GM18520 (cell line): ENCODE results near the gene TMEM255B.
"Not testable (repeated sequence)": the region's sequence is repeated elsewhere in the genome, so short reads cannot be mapped to it uniquely, and the experiment has no call there.

Experiments
- ATAC-seq: cut with Tn5 transposase; IDR thresholded peaks from one replicate; pipeline ENCODE4 v1.9.1; 2021; ENCODE audit not compliant: unreplicated experiment

The TMEM255B gene

DNA sequence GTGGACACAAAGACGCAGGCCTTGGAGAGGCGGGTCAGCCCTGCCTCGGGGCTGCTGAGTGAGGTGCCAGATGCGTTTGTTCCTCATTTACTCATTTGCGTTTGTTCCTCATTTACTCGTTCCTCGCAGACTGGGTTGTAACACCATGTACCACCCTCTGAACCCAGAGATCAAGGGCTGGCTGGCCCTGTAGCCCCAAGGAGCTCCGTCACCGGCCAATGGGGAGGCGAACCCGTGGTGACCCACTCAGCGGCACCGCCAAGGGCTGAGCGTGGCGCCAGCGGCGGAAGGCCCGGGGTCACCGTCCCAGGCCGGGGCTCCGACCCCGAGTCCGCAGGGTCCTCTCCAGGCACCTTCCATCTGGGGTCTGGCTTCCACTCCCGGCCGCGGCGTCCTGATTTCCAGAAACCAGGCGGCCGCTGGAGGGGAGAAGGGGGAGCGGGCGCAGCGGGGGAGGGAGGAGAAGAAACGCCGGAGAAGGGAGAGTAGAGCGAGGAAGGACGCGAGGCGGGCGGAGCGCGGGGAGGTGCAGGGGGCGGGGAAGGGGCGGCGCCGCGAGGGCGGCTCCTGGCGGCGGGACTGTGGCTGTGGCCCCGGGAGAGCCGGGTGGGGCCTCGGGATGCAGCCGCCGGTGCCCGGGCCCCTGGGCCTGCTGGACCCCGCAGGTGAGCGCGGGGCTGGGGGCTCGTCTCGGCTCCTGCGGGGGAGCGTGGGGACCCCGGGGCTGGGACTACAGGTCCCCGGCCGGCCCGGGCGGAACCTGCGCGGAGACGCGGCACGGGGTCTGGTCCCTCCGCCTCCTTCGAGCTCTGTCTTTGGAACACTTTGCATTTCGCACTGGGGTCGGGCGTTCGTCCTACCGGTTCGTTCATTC, at the start of gene TMEM255B:
TSS of gene TMEM255B (plus strand) at position 576 of the 874 bp plus-strand sequence. CDS start at position 620, 44 bp downstream.
- ATAC-seq = peak; percentile 41

DNA sequence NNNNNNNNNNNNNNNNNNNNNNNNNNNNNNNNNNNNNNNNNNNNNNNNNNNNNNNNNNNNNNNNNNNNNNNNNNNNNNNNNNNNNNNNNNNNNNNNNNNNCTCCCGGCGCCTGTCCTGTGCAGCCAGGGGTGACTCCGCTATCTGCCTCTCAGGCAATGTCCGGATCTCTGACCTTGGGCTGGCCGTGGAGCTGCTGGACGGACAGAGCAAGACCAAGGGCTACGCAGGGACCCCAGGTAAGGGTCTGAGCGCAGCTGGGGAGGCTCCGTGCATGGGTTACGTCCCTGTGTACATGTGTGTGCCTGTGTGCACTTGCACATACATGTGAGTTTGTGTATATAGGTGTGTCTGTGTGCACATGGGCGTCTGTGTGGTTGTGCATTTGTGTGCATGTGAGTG, 36.1 kb upstream of the TMEM255B start:
- ATAC-seq = no peak

DNA sequence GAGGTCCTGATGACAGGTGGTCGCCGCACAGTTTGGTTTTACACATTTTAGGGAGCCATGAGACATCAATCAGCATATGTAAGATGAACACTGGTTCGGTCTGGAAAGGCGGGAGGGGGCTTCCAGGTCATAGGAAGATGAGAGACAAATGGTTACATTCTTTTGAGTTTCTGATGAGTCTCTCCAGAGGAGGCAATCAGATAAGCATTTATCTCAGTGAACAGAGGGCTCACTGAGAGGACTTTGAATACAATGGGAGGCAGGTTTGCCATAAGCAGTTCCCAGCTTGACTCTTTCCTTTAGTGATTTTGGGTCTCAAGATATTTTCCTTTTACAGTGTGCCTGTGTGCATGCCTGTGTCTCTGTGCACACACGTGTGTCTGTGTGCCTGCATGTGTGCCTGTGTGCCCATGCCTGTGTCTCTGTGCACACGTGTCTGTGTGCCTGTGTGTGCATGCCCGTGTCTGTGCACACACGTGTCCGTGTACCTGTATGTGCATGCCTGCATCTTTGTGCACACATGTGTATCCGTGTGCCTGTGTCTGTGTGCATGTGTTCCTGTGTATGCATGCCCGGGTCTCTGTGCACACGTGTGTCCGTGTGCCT, 35.5 kb upstream of the TMEM255B start:
- ATAC-seq = no peak

DNA sequence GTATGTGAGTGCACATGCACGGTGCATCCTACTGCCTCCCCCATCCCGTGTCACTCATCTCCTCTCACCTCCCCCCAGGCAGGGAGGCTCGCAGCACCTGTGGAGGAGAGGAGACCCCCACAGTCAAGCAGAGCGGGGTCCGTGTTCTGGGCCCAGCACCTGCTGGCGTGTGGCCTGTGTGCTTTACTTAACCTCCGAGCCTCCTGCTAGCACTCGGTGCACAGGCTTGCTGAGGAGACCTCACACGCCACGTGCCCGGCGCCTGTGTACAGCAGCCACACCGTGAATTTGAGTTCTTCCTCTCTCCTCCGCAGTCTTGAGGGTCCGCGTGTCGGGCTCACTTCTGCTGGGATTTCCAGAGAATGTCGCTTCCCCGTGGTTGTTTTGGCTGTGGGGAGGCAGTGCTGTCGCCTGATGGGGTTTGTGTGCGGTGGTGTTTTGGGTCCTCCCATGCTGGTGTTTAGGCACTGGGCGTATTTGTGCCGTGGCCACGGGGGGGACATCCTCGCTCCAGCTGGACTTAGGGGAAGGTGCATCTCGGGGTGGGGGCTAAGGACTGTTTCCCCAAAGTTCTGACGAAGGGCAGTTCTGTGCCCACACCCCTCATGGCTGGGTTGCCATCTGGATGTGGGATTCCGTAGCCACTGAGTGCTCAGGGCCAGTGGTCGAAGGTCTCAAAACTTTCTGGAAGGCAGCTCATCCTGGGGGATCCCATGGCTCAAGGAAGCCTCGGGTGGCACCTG, 34.8 kb upstream of the TMEM255B start:
- ATAC-seq = no peak

DNA sequence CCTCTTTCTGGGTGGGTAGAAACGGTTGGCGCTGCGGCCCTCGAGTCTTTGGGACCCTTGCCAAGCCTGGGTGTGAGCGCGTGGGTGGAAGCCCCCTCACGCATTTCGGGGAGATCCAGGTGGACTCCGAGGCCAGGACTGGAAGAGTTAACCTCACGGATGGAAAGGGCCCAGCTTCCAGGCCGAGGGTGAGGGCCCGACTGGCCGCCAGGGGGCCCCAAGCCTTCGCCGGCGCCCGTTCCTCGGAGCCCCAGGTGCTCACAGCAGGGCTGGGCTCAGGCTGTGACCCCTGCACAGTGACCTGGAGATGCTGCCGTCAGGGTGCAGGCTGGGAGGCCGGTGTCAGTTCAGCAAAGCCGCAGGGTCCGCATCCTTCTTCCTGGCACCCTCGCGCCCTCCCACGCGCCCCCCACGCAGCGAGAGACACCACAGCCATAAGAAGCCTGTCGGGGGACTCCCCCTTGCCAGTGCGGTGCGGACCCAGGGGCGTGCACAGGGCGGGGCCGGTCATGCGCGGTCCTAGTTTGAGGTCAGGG, 34.2 kb upstream of the TMEM255B start:
- ATAC-seq = no peak

DNA sequence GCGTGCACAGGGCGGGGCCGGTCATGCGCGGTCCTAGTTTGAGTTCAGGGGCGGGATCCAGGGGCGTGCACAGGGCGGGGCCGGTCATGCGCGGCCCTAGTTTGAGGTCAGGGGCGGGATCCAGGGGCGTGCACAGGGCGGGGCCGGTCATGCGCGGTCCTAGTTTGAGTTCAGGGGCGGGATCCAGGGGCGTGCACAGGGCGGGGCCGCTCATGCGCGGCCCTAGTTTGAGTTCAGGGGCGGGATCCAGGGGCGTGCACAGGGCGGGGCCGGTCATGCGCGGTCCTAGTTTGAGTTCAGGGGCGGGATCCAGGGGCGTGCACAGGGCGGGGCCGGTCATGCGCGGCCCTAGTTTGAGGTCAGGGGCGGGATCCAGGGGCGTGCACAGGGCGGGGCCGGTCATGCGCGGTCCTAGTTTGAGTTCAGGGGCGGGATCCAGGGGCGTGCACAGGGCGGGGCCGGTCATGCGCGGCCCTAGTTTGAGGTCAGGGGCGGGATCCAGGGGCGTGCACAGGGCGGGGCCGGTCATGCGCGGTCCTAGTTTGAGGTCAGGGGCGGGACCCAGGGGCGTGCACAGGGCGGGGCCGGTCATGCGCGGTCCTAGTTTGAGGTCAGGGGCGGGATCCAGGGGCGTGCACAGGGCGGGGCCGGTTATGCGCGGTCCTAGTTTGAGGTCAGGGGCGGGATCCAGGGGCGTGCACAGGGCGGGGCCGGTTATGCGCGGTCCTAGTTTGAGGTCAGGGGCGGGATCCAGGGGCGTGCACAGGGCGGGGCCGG, 33.5 kb upstream of the TMEM255B start:
- not testable (repeated sequence) for ATAC-seq

DNA sequence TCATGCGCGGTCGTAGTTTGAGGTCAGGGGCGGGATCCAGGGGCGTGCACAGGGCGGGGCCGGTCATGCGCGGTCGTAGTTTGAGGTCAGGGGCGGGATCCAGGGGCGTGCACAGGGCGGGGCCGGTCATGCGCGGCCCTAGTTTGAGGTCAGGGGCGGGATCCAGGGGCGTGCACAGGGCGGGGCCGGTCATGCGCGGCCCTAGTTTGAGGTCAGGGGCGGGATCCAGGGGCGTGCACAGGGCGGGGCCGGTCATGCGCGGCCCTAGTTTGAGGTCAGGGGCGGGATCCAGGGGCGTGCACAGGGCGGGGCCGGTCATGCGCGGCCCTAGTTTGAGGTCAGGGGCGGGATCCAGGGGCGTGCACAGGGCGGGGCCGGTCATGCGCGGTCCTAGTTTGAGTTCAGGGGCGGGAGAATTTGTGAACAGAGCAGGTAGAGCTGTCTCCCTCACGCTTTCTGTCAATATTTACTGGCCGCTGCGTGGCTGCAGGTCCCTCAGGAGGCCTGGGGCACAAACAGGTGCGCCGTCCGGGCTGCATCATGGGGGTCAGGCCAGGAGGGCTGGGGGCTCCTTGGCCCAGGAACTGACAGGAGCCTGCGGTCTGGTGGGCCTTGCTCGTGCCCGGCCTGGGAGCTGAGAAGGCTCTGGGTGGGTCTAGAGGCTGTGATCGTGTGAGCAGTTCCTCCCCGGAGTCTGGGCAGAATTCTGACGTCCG, 32.8 kb upstream of the TMEM255B start:
- not testable (repeated sequence) for ATAC-seq

DNA sequence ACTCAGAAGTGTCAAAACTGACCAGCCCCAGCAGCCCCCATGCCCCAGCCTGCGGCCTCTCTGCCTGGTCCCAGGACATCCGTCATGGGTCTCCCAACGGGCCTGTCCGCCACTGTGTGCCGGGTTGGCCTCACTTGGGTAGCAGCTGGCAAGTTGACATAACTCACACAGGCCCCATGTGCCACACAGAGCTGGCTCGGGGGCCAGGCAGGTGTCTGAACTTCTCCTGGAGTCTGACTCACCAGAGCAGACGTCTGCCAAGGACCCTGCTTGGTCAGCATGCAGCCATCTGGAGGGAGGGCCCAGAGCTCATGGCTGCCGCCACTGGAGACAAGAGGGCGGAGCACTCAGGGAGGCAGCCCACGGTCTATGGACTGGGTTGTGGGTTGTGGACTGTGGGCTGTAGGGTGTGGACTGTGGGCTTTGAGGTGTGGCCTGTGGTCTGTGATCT, 32.0 kb upstream of the TMEM255B start:
- ATAC-seq = no peak

DNA sequence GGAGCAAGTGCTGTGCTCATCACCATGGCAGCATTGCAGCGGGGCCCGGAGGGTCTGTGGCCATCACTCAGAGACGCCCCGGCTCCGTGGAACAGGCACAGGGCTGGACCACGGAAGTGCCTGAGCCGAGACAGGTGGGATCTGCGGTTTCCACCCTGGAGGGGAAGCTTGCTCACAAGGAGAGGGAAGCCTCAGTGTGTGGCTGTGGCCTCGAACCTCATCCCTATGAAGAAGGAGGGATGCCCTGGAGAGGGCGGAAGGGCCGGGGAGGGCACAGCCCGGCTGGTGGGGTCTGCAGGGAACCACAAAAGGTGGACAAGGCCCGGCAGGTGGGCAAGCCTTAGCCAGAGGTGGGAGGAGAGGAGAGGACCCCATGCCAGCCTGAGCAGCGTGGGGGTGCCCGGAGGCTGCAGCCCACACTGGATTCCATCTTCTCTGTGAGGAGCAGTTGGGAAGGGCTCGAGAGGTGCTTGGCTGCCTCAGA, 30.4 kb upstream of the TMEM255B start:
- no peak for ATAC-seq

DNA sequence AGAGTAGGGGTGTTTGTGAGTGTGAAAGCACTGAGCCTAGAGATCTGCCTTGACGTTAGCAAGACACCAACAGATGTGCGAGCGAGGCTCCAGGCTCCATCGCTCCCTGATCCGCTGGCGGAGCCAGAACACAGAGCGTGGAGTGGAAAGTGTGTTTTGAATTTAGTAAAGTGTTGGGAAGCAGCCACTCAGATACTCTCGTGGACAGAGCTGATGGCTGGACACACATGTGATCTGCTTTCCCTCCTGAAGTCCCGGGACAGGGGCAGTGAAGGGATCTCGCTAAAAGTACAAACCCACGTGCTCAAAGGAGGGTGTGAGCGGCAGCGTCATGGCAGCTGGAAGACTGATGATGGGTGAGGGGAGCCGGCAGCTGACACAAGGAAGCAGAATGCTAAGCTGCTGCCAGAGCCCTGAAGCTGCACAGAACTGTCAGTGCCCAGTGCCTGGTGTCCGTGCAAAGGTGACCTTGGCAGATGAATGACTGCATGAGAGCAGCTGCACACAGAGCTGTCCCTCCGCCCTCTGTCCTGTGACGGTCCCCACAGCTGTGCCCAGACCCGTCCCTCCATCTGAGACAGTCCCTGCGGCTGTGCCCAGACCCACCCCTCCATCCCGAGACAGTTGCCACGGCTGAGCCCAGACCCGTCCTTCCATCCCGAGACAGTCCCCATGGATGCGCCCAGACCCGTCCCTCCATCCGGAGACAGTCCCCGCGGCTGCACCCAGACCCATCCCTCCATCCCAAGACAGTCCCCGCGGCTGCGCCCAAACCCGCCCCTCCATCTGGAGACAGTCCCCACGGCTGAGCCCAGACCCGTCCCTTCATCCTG, 29.6 kb upstream of the TMEM255B start:
- no peak for ATAC-seq

DNA sequence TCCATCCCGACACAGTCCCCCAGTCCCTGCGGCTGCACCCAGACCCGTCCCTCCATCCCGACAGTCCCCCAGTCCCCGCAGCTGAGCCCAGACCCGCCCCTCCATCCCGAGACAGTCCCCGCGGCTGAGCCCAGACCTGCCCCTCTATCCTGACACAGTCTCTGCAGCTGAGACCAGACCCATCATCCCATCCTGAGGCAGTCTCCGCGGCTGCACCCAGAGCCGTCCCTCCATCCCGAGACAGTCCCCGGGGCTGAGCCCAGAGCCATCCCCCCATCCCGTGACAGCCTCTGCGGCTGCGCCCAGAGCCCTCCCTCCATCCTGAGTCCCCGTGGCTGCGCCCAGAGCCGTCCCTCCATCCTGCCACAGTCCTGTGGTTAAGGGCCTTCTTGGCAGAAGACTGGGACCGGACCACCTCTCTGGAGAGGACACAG, 28.8 kb upstream of the TMEM255B start:
- ATAC-seq = no peak

DNA sequence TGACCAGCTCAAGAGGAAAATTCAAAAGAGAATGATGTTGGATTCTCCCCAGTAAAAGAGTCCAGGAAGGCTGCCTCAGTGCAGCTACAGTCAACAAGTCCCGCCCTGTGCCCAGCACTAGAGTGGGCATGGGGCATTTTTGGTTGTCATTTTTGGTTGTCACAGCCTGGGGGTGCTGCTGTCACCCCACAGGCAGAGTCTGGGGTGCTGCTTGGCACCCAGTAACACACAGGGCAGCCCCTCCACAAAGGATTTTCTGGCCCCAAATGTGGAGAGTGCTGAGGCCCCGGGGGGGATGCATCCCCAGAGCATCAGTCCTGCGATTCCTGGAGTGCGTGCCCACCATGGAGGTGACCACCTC, 28.2 kb upstream of the TMEM255B start:
- ATAC-seq = no peak

DNA sequence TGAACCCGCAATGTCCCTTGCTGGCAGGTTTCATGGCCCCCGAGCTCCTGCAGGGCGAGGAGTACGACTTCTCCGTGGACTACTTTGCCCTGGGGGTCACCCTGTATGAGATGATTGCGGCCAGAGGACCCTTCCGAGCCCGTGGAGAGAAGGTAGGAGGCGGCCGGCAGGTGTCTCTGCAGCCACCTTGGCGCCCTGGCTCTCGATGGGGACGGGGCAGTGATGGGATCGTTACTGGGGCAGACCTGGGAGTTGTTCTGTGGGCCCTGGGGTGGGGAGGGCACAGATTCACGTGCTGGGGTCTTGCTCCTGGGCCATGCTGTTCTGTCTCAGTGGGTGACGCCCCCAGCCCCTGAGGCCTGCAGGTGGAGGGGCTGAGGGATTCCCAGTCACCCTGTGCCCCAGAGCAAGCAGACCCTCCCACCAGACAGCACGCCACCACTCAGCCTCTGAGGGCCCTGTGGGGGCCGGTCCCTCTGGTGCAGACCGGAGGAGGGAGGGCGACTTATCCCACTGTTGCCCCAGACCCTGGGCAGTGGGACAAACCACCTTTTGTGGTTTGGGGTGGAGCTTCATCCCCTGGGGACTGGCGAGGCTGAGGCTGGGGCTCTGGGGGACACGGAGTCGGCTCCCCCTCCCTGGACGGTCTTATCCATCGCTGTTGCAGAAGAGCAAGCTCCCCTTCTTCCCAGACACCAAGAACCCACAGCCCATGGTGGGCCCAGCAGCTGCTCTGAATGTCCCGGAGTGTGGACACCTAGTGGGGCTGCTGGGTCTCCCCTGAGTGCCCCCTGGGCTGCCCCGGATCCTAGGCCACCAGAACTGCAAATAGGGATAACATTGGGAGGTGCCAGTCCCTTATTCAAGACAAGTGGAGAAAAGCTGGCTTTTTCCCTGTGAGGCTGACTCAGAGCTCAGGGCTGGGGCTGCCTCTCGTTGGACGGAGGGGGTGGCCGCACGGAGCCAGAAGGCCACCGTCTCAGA, 27.5 kb upstream of the TMEM255B start:
- ATAC-seq = no peak

DNA sequence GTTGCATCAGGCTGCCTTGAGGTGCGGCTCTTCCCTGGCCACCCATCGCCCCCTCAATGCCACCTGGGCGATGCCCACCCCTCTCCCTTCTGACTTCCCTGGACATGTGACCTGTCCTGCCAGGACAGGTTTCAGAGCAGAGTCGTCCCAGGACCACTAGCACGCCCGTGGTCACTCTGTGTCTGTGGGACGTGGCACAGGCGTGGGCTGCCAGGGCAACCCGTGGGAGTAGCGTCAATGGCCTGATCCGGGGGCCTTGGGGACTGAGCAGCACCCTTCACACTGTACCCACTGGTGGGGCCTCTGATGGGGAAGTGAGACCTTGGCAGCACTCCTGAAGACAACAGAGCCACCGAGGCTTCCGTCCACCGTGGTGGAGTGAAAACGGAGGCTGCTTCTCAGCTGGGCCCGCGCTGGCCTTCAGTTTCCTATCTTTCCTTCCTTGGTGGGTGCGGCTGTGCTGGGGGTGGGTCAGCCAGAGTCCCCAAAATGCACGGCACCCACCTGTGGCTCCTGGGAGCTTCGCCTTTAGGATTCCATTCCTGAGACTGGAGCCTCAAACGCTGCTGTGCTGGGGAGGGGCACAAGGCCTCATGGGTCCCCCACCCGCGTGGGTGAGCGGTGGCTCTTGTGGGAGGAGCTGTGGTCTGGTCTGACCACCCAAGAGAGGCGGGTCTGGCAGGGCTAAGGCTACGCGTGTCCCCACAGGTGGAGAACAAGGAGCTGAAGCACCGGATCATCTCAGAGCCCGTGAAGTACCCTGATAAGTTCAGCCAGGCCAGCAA, 26.7 kb upstream of the TMEM255B start:
- no peak for ATAC-seq

DNA sequence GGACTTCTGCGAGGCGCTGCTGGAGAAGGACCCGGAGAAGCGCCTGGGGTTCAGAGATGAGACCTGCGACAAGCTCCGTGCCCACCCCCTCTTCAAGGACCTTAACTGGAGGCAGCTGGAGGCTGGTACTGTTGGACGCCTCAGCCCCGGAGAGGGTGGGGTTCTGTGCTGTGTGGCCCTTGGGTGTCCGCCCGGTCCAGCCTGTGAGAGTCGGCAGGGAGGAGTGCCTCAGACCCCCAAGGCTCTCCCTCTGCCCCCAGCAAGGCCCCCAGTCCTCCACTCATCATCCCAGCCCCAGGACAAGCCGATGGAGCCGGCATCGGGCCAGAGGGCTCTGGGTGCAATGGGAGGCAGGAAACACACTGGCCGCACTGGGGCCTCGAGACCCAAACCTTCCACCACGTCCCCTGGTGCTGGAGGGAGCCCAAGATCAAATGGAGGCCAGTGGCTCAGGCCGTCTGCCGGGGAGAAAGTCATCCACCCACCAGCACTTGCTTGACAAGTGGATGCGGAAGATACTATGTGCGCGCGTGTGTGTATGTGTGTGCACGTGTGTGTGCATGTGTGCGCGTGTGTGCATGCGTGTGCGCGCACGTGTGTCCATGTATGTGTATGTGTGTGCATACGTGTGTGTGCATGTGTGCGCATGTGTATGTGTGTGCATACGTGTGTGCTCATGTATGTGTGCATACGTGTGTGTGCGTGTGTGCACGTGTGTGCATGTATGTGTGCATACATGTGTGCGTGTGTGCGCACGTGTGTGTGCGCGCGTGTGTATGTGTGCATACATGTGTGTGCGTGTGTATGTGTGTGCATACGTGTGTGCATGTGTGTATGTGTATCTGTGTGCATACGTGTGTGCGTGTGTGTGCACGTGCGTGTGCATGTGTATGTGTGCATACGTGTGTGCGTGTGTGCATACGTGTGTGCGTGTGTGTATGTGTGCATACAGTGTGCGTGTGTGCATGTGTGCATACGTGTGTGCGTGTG, 25.8 kb upstream of the TMEM255B start:
- no peak for ATAC-seq
